Osteoblast (primary cell): ENCODE data around the gene STAT4. TPM values are rescaled to one million over a fixed set of nuclear protein-coding genes. Genes with fewer than 3 reads are reported as not detected.
A peak's percentile ranks its signal among the peaks of the same experiment; 100 is the strongest.

Source experiments
- DNase-seq: peaks from one replicate; pipeline ENCODE4 v3.0.0; 2011; ENCODE audit warnings: low spot score, mixed read lengths; ENCODE audit not compliant: insufficient read length; ENCODE audit errors: missing footprints
- H2AFZ ChIP-seq: 2 replicates; pipeline ENCODE4 v1.6.0; 2011; ENCODE audit warnings: mild to moderate bottlenecking, low read length
- H3K27ac ChIP-seq: 2 replicates; pipeline ENCODE4 v1.5.1; 2011; ENCODE audit warnings: mild to moderate bottlenecking, low read depth, low read length, moderate library complexity
- H3K27me3 ChIP-seq: 2 replicates; pipeline ENCODE4 v1.6.0; 2012; ENCODE audit warnings: mild to moderate bottlenecking, control low read depth, inconsistent platforms, low read length, moderate library complexity; ENCODE audit not compliant: insufficient read depth
- H3K36me3 ChIP-seq: 2 replicates; pipeline ENCODE4 v1.5.1; 2011; ENCODE audit warnings: mild to moderate bottlenecking, low read length, control low read depth, moderate library complexity; ENCODE audit not compliant: insufficient read depth
- H3K4me1 ChIP-seq: 2 replicates; pipeline ENCODE4 v1.5.1; 2011; ENCODE audit warnings: mild to moderate bottlenecking, low read length, control low read depth, moderate library complexity; ENCODE audit not compliant: insufficient read depth
- H3K4me2 ChIP-seq: 2 replicates; pipeline ENCODE4 v1.6.0; 2011; ENCODE audit warnings: mild to moderate bottlenecking, low read length; ENCODE audit not compliant: insufficient read depth
- H3K4me3 ChIP-seq: fragments of 200-600 bp; sonication (generic); 3 replicates; pipeline ENCODE4 v1.5.1; 2012; ENCODE audit warnings: mild to moderate bottlenecking, low read length, inconsistent platforms; ENCODE audit not compliant: insufficient read depth
- H3K79me2 ChIP-seq: 2 replicates; pipeline ENCODE4 v1.6.0; 2012; ENCODE audit warnings: mild to moderate bottlenecking, low read length, control low read depth, inconsistent platforms; ENCODE audit not compliant: insufficient read depth
- H3K9me3 ChIP-seq: 2 replicates; pipeline ENCODE4 v1.5.1; 2011; ENCODE audit warnings: low read depth, low read length, control low read depth
- H4K20me1 ChIP-seq: 2 replicates; pipeline ENCODE4 v1.6.0; 2012; ENCODE audit warnings: mild to moderate bottlenecking, low read length, control low read depth; ENCODE audit not compliant: insufficient read depth
- CTCF ChIP-seq: IDR thresholded peaks from 2 replicates; pipeline ENCODE4 v1.5.1; 2011; ENCODE audit warnings: mild to moderate bottlenecking, low read depth, low read length, moderate library complexity; ENCODE audit errors: extremely low read depth
- total RNA-seq: library from RNA; depleted of rRNA; stranded (reverse); fragments of >200 nt; gene quantifications from 2 replicates; pipeline ENCODE4 v1.2.3, GENCODE V29; 2012

Gene STAT4
- total RNA-seq, 1 donor: 16.6 TPM

GRCh38 chr2:191050640-191050987, 100.2 kb downstream of the STAT4 start:
- peak; percentile 27 for DNase-seq
- Histone ChIP-seq H3K27me3 (no peaks in the 10 kb centered on the region), H3K4me2 (peak overlapping the region; percentile 53), H3K79me2 (no peaks in the 10 kb centered on the region), H4K20me1 (no peaks in the 10 kb centered on the region), H2AFZ (no peak overlapping the region), H3K9me3 (no peaks in the 10 kb centered on the region), H3K27ac (peak overlapping the region; percentile 96), H3K4me1 (peaks cover 58% of the 10 kb centered on the region), H3K4me3 (peak overlapping the region; percentile 4), H3K36me3 (no peaks in the 10 kb centered on the region)
- TF ChIP-seq CTCF: no peak

- Histone ChIP-seq H2AFZ (no peak overlapping the region), H3K4me2 (peak overlapping the region; percentile 53), H4K20me1 (no peaks in the 10 kb centered on the region), H3K9me3 (no peaks in the 10 kb centered on the region), H3K4me1 (peaks cover 64% of the 10 kb centered on the region), H3K27me3 (no peaks in the 10 kb centered on the region), H3K4me3 (peak overlapping the region; percentile 7), H3K36me3 (no peaks in the 10 kb centered on the region), H3K27ac (peak overlapping the region; percentile 96), H3K79me2 (no peaks in the 10 kb centered on the region)
- peak; percentile 50 for DNase-seq
- no peak for TF ChIP-seq CTCF
Measured at GRCh38 chr2:191049728-191050639, 100.8 kb downstream of the STAT4 start.

- DNase-seq: peak; percentile 23
- Histone ChIP-seq H3K27me3 (no peaks in the 10 kb centered on the region), H3K4me1 (peaks cover 79% of the 10 kb centered on the region), H3K79me2 (no peaks in the 10 kb centered on the region), H3K36me3 (no peaks in the 10 kb centered on the region), H3K9me3 (no peaks in the 10 kb centered on the region), H4K20me1 (no peaks in the 10 kb centered on the region), H2AFZ (no peak overlapping the region), H3K4me2 (peak overlapping the region; percentile 4), H3K4me3 (no peak overlapping the region), H3K27ac (peak overlapping the region; percentile 96)
- no peak for TF ChIP-seq CTCF
Measured at GRCh38 chr2:191048073-191048472, 102.7 kb downstream of the STAT4 start.

- no peak overlapping the region for H2AFZ ChIP-seq
- peaks cover 65% of the 10 kb centered on the region for H3K4me1 ChIP-seq
- H3K36me3 ChIP-seq: no peaks in the 10 kb centered on the region
- H3K27me3 ChIP-seq: no peaks in the 10 kb centered on the region
- H3K9me3 ChIP-seq: no peaks in the 10 kb centered on the region
- no peak for DNase-seq
- peak overlapping the region; percentile 96 for H3K27ac ChIP-seq
- H4K20me1 ChIP-seq: no peaks in the 10 kb centered on the region
- H3K4me3 ChIP-seq: no peak overlapping the region
- H3K79me2 ChIP-seq: no peaks in the 10 kb centered on the region
- no peak for TF ChIP-seq CTCF
- H3K4me2 ChIP-seq: peak overlapping the region; percentile 7
Measured at GRCh38 chr2:191045141-191045540, 105.7 kb downstream of the STAT4 start.
